Activated naive CD8-positive, alpha-beta T cell treated with anti-CD3 and anti-CD28 coated beads, Interleukin-2, amount 10 ng/mL, durations not matched to agents 7 days and 5 days (primary cell): ENCODE measurements around the gene KRT83. TPM values are rescaled to one million over a fixed set of nuclear protein-coding genes. Genes with fewer than 3 reads are reported as not detected.

ENCODE experiments used
- total RNA-seq, 2 experiments: library from RNA; stranded (reverse); gene quantifications; one replicate each; pipeline ENCODE4 v1.2.3, GENCODE V29; 2021

KRT83 gene
- total RNA-seq, 2 experiments from 2014 or later = not detected

Other genes starting within 250 kb of the KRT83 start
- gene SMIM41, start 241.7 kb downstream of the KRT83 start, total RNA-seq = not detected
- not detected for gene KRT80, start 129.4 kb downstream of the KRT83 start, total RNA-seq
- 1 to 10 TPM; 8.5 to 8.9 TPM for gene KRT7, start 88.2 kb downstream of the KRT83 start, total RNA-seq
- under 1 TPM in 1 of 2 experiments, not detected in 1; 0.14 TPM for gene KRT86, start 46.8 kb downstream of the KRT83 start, total RNA-seq
- not detected for gene KRT81, start 29.9 kb downstream of the KRT83 start, total RNA-seq
- gene KRT85, start 46.1 kb upstream of the KRT83 start, total RNA-seq = not detected
- gene KRT84, start 64.3 kb upstream of the KRT83 start, total RNA-seq = not detected
- not detected for gene KRT82, start 84.9 kb upstream of the KRT83 start, total RNA-seq
- not detected for gene KRT75, start 113.0 kb upstream of the KRT83 start, total RNA-seq
- gene KRT6B, start 130.7 kb upstream of the KRT83 start, total RNA-seq = not detected
- gene KRT6C, start 152.4 kb upstream of the KRT83 start, total RNA-seq = not detected
- not detected for gene KRT6A, start 171.9 kb upstream of the KRT83 start, total RNA-seq
- gene KRT5, start 199.0 kb upstream of the KRT83 start, total RNA-seq = not detected
- gene KRT71, start 231.7 kb upstream of the KRT83 start, total RNA-seq = not detected